DMS79 treated with DMSO at 0.1 percent for 48 hours (cell line): ENCODE results near the gene HOXA5.
A peak's percentile ranks its signal among the peaks of the same experiment; 100 is the strongest.

ENCODE experiments used
- DNase-seq: peaks from one replicate; lab custom pipeline; 2025; lab: John Stamatoyannopoulos, UW

Gene HOXA5

DNA sequence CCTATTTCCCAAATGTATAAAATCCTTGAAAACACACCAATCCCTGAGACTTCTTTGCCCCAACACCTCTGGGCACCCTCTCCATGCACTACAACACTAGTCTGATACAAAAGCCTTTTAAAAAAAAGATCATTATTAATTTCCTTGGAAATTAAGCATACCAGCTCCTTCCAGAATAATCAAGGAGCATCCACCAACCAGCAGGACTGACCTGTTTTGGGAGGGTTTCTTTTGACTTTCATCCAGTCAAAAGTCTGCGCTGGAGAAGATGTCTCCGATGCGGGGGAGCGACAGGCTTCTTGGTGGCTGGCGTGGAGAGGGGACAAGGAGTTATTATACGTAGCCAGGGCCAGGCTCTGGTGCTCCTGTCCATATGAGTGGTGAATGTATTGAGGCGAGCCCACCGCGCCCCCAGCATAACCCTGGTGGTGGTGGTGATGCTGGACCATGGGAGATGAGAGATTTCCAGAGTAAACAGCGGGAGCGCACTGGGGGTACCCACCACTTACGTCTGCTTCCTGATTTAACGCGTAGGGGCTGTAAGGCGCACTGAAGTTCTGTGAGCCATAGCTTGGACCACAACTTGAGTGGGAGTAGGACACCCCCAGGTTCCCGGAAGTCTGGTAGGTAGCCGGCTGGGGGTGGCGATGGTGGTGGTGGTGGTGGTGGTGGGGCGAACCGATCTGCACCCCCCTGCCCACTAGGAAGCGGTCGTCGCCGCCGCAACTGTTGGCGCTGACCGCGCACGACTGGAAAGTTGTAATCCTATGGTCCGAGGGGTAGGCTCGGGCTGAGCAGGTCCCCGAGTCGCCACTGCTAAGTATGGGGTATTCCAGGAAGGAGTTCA, 48.2 kb downstream of the HOXA5 start:
- DNase-seq = no peak

DNA sequence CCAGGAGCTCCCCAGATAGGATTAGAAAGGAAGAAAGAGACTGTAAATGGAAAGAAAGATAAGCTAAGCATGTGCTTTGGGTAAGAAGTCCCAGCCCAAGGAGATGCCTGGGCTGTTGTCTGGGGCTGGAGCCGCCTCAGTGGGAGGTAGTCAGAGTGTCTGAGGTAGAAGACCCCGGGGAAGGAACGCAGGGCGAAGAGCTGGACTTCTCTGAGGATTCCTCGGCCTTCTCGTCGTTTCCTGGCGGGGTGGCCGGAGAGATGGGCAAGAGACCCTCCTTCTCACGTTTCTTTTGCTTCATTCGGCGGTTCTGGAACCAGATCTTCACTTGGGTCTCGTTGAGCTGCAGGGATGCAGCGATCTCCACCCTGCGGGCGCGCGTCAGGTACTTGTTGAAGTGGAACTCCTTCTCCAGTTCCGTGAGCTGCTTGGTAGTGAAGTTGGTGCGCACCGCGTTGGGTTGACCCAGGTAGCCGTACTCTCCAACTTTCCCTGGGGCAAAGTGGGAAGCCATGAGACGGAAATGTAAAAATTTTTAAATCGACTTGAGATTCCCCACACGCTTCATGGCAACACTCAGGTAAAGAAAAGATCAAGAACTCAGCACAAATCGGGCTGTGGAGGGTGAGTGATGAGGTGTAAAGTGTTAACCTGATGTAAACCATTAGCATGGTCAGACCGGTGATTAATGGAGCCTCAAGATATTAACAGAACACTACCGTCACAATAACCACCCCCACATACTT, 49.0 kb downstream of the HOXA5 start:
- DNase-seq = no peak

DNA sequence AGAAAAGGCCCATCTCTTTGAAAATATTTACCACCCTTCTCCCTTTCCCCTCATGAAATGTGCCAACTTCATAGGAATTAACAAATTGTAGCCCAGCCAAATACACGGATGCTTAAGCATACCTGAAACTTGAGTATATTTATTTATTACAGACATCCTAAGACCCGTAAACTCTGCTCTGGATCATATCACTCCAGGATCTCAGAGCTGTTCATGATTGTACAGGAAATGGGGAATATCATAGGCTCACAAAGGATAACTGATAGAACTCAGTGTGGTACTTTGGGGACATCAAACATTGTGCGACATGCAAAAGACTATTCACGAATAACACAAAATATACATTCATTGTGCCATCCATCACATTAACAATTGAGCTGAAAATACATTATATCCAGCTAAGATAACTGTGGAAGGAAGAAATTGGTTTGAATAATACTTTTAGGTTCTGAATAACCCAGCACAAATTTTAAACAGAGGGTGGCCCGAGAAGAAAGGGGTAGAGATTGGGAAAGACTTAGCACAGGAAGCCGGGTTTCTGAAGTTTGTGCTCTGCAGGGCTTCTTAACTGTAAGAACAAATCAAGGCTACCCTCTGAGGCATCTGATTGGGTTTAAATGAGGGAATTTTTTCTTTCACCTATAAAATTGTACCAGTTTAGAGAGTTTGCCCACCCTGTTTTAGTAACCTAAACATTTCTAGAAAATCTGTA, 50.1 kb downstream of the HOXA5 start:
- no peak for DNase-seq

DNA sequence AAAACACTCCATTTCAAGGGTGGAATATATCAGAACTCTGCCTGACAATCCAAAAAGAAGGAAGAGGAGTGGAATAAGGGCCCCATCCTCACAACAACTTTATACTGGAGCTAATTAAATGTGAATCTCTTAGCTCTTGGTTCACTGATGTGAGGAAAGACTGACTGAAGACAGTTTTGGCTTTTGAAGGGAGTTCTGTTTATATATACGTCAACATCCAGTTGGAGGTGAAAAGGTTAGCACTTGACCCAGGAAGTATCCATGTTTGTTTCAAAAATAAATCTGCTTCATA, 50.7 kb downstream of the HOXA5 start:
- no peak for DNase-seq

DNA sequence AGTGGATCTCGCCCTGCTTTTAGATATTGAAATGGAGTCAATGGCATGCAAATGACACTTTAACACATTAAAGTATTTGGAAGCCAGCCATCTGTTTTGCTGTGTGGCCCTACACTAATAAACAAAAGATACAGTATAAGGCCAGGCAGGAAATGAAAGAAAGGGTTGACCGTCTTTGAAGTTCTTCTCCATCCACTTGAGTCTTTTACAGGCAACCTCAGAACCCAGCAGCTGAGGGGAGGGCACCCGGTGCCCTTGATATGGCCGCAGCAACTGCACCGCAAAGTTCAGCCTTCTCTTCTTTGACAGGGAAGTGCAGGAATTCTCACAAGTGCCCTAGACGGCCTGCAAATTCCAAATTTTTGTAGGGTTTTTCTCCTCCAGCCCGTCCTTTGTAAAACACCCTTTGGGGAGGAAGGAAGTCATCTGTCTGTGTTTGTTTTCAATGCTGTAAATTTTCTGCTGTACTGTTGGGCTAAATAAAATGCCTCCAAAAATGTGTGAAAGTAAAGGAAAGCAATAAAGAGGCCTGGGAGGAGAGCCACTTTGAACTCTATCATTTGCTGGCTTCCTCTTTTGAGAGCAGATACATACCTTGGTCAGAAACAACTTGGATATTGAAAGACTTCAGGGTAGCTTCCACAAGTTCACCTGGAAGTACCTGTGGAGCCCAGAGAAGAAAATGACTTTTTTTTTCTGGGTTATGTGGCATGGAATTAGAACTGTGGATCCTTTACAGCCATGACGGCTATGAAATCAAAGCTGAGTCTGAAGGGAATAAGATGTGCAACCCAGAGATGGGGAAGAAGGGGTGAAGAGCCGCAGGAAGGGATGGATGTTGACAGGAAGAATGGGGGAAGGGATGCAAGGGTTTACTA, 51.3 kb downstream of the HOXA5 start:
- DNase-seq = peak; percentile 35

DNA sequence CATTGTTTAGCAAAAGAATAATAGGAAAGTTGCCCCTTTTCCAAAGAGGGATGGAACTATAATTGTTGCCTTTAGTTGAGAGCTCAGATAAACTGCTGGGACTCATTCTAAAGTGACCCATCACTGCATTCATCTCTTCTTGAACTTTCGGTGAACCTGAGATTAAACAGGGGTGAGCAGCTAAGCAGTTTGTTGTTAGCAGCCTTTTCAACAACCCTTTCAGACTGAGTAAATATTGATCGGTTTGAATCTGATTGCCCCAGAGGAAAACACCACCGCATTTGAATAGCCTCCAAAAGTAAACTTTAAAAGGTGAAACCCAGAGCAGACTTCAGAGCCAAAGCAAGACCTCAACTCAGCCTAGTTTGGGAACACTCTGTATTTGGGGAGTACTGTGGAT, 52.4 kb downstream of the HOXA5 start:
- peak; percentile 45 for DNase-seq
